PC-9 (cell line): ENCODE results near the gene KDM3B. TPM values are rescaled to one million over a fixed set of nuclear protein-coding genes. Genes with fewer than 3 reads are reported as not detected.

ENCODE experiments used
- BruUV-seq: library from RNA; stranded (reverse); fragments of 400-500 nt; replicated peaks from 2 replicates; lab custom pipeline; 2021; lab: Mats Ljungman, UMichigan
- CTCF ChIA-PET: fragments of 300-600 bp; sonication (Branson Sonifier 250); formaldehyde crosslinking; loops from one replicate; lab custom pipeline; 2022; ENCODE audit warnings: antibody characterized with exemption; lab: Charles Lee
- POLR2A ChIA-PET: fragments of 300-600 bp; sonication (Branson Sonifier 250); formaldehyde crosslinking; loops from one replicate; lab custom pipeline; 2022; ENCODE audit warnings: antibody characterized with exemption; ENCODE audit not compliant: unreplicated experiment; lab: Charles Lee
- DNase-seq, 2 experiments: peaks; one replicate each; pipeline versions ENCODE4 v3.0.0 to v3.0.0-alpha.2; 2015 to 2022; ENCODE audit warnings: mixed read lengths in 1 of 2
- H2AFZ ChIP-seq: fragments of 200-600 bp; sonication (generic); 2 replicates; pipeline ENCODE4 v1.8.1; 2017; ENCODE audit warnings: antibody characterized with exemption
- H3F3A ChIP-seq: fragments of 200-600 bp; sonication (generic); 2 replicates; pipeline ENCODE4 v1.8.1; 2017; ENCODE audit warnings: antibody characterized with exemption, mild to moderate bottlenecking, low read depth; ENCODE audit not compliant: insufficient read depth
- H3K27ac ChIP-seq: fragments of 200-600 bp; sonication (generic); 2 replicates; pipeline ENCODE4 v1.6.1; 2016; ENCODE audit warnings: mixed run types
- H3K27me3 ChIP-seq: fragments of 200-600 bp; sonication (generic); 2 replicates; pipeline ENCODE4 v1.6.1; 2016; ENCODE audit warnings: low read depth, mixed run types; ENCODE audit not compliant: insufficient read depth
- H3K36me3 ChIP-seq: fragments of 200-600 bp; sonication (generic); 2 replicates; pipeline ENCODE4 v1.6.1; 2016; ENCODE audit warnings: low read depth, mixed run types
- H3K4me1 ChIP-seq: fragments of 200-600 bp; sonication (generic); replicated peaks from 2 replicates; pipeline ENCODE4 v1.6.1; 2016; ENCODE audit warnings: mixed run types; ENCODE audit not compliant: insufficient read depth
- H3K4me2 ChIP-seq: fragments of 200-600 bp; sonication (generic); 2 replicates; pipeline ENCODE4 v1.6.1; 2017; ENCODE audit warnings: mixed run types
- H3K4me3 ChIP-seq: fragments of 200-600 bp; sonication (generic); 2 replicates; pipeline ENCODE4 v1.6.1; 2016; ENCODE audit warnings: mixed run types
- H3K79me2 ChIP-seq: fragments of 200-600 bp; sonication (generic); 2 replicates; pipeline ENCODE4 v1.6.1; 2017; ENCODE audit warnings: low read depth, mixed run types
- H3K9me2 ChIP-seq: fragments of 200-600 bp; sonication (generic); 2 replicates; pipeline ENCODE4 v1.8.1; 2017; ENCODE audit warnings: mild to moderate bottlenecking; ENCODE audit not compliant: insufficient read depth
- H3K9me3 ChIP-seq: fragments of 200-600 bp; sonication (generic); 2 replicates; pipeline ENCODE4 v1.8.1; 2016; ENCODE audit warnings: low read depth; ENCODE audit not compliant: insufficient read depth
- H4K20me1 ChIP-seq: fragments of 200-600 bp; sonication (generic); 2 replicates; pipeline ENCODE4 v1.8.1; 2017; ENCODE audit not compliant: insufficient read depth
- CTCF ChIP-seq: fragments of 200-600 bp; sonication (generic); conservative IDR thresholded peaks from 2 replicates; pipeline ENCODE4 v1.6.1; 2017; ENCODE audit warnings: mixed run types, antibody characterized with exemption, mild to moderate bottlenecking, moderate library complexity
- EZH2 ChIP-seq: fragments of 200-600 bp; sonication (generic); IDR thresholded peaks from 2 replicates; pipeline ENCODE4 v1.8.0; 2017; ENCODE audit warnings: antibody characterized with exemption, low read depth
- intact Hi-C: fragments of 100-400 bp; cut with micrococcal nuclease; formaldehyde crosslinking; loops from one replicate; pipeline ENCODE4 v1.10.0; 2022; ENCODE audit not compliant: unreplicated experiment
- total RNA-seq: library from RNA; stranded (reverse); gene quantifications from 2 replicates; pipeline ENCODE4 v1.2.3, GENCODE V29; 2021

Gene KDM3B
- total RNA-seq, 1 experiment from 2014 or later = 76.7 TPM

GRCh38 chr5:138372653-138373052 is 20.2 kb downstream of the KDM3B start:
- no peak for TF ChIP-seq CTCF
- no peak for TF ChIP-seq EZH2
- Histone ChIP-seq H3K9me3 (no peaks in the 10 kb centered on the region), H3K4me1 (no peaks in the 10 kb centered on the region), H3K4me2 (no peak overlapping the region), H2AFZ (no peak overlapping the region), H3K27ac (no peak overlapping the region), H3K27me3 (no peaks in the 10 kb centered on the region), H3K79me2 (peaks cover 36% of the 10 kb centered on the region), H3K9me2 (no peaks in the 10 kb centered on the region), H3K4me3 (no peak overlapping the region), H4K20me1 (peaks cover 26% of the 10 kb centered on the region), H3F3A (no peaks in the 10 kb centered on the region), H3K36me3 (peaks cover 9% of the 10 kb centered on the region; the same call in 1 of the 2 replicates)
- CTCF ChIA-PET = interaction anchor here (0.6 kb wide), 1 partner anchor 730 kb away, joined by 4 read pairs; no protein-coding TSS in a partner anchor
- POLR2A ChIA-PET = no interaction called here
- DNase-seq = no peak
- no TSS peak for BruUV-seq
- intact Hi-C loops = no loop called here

- intact Hi-C loops = no loop called here
- no peak overlapping the region for H3K4me2 ChIP-seq
- no peaks in the 10 kb centered on the region for H3K27me3 ChIP-seq
- no peaks in the 10 kb centered on the region for H4K20me1 ChIP-seq
- BruUV-seq = no TSS peak
- H3K4me1 ChIP-seq = no peaks in the 10 kb centered on the region
- no peak overlapping the region for H2AFZ ChIP-seq
- TF ChIP-seq CTCF = no peak
- TF ChIP-seq EZH2 = no peak
- no peaks in the 10 kb centered on the region for H3F3A ChIP-seq
- H3K9me3 ChIP-seq = no peaks in the 10 kb centered on the region
- H3K36me3 ChIP-seq = peaks cover 14% of the 10 kb centered on the region
- H3K79me2 ChIP-seq = no peaks in the 10 kb centered on the region
- no peaks in the 10 kb centered on the region for H3K9me2 ChIP-seq
- POLR2A ChIA-PET = no interaction called here
- CTCF ChIA-PET = no interaction called here
- no peak for DNase-seq
- no peak overlapping the region for H3K4me3 ChIP-seq
- H3K27ac ChIP-seq = no peak overlapping the region
Observed at GRCh38 chr5:138382347-138382746, 29.9 kb downstream of the KDM3B start.

- Histone ChIP-seq H3K9me3 (no peaks in the 10 kb centered on the region), H2AFZ (no peak overlapping the region), H3K36me3 (peaks cover 11% of the 10 kb centered on the region), H3F3A (0 out of 2 replicates have a peak, but pooled peaks cover 3% of the 10 kb centered on the region), H3K4me3 (no peak overlapping the region), H3K27ac (no peak overlapping the region), H3K4me2 (no peak overlapping the region), H3K79me2 (no peaks in the 10 kb centered on the region), H3K4me1 (no peaks in the 10 kb centered on the region), H3K27me3 (no peaks in the 10 kb centered on the region), H4K20me1 (no peaks in the 10 kb centered on the region), H3K9me2 (no peaks in the 10 kb centered on the region)
- intact Hi-C loops = no loop called here
- ChIA-PET CTCF (no interaction called here), POLR2A (no interaction called here)
- TF ChIP-seq EZH2 (no peak), CTCF (no peak)
- no TSS peak for BruUV-seq
- no peak for DNase-seq
Observed at GRCh38 chr5:138385660-138386059, 33.2 kb downstream of the KDM3B start.
